HG03439 (cell line): ENCODE measurements around the gene SPATA3.

Experiments
- ATAC-seq: cut with Tn5 transposase; IDR thresholded peaks from one replicate; pipeline ENCODE4 v1.9.1; 2021; ENCODE audit warnings: mild to moderate bottlenecking, moderate library complexity; ENCODE audit not compliant: unreplicated experiment

SPATA3 gene

GRCh38 chr2:230995821-230996220, at the start of gene SPATA3:
SPATA3 (plus strand) TSS chr2:230996121; CDS start chr2:230996234, 113 bp downstream.
- no peak for ATAC-seq

GRCh38 chr2:230946429-230947234, 49.3 kb upstream of the SPATA3 start:
- no peak for ATAC-seq

- no peak for ATAC-seq
Measured at GRCh38 chr2:230947235-230947576, 48.7 kb upstream of the SPATA3 start.

GRCh38 chr2:230947908-230948365, 48.0 kb upstream of the SPATA3 start:
- ATAC-seq: no peak

GRCh38 chr2:230949966-230950873, 45.7 kb upstream of the SPATA3 start:
- peak; percentile 43 for ATAC-seq

GRCh38 chr2:230950874-230951339, 45.0 kb upstream of the SPATA3 start:
- ATAC-seq: no peak

- no peak for ATAC-seq
Measured at GRCh38 chr2:230951396-230951795, 44.5 kb upstream of the SPATA3 start.

GRCh38 chr2:230952226-230952956, 43.5 kb upstream of the SPATA3 start:
- no peak for ATAC-seq

- no peak for ATAC-seq
Measured at GRCh38 chr2:230953845-230954244, 42.1 kb upstream of the SPATA3 start.

GRCh38 chr2:230954746-230955145, 41.2 kb upstream of the SPATA3 start:
- no peak for ATAC-seq

- ATAC-seq: no peak
Measured at GRCh38 chr2:230955163-230955737, 40.7 kb upstream of the SPATA3 start.

- peak; percentile 69 for ATAC-seq
Measured at GRCh38 chr2:230956827-230957755, 38.8 kb upstream of the SPATA3 start.

- no peak for ATAC-seq
Measured at GRCh38 chr2:230957756-230958391, 38.0 kb upstream of the SPATA3 start.

- no peak for ATAC-seq
Measured at GRCh38 chr2:230958820-230959756, 36.8 kb upstream of the SPATA3 start.

- no peak for ATAC-seq
Measured at GRCh38 chr2:230960026-230960425, 35.9 kb upstream of the SPATA3 start.

- no peak for ATAC-seq
Measured at GRCh38 chr2:230961091-230961491, 34.8 kb upstream of the SPATA3 start.

GRCh38 chr2:230964136-230964730, 31.7 kb upstream of the SPATA3 start:
- ATAC-seq: no peak

GRCh38 chr2:230967113-230967512, 28.8 kb upstream of the SPATA3 start:
- ATAC-seq: no peak
